NCI-H226 (cell line): ENCODE results near the gene TSPAN14.

Experiments
- DNase-seq: peaks from one replicate; pipeline ENCODE4 v3.0.0-alpha.2; 2015

Gene TSPAN14

GRCh38 chr10:80425901-80426300 is 28.2 kb upstream of the TSPAN14 start:
- DNase-seq: no peak

- no peak for DNase-seq
These were observed 26.6 kb upstream of the TSPAN14 start for GRCh38 chr10:80427541-80427940.

DNA sequence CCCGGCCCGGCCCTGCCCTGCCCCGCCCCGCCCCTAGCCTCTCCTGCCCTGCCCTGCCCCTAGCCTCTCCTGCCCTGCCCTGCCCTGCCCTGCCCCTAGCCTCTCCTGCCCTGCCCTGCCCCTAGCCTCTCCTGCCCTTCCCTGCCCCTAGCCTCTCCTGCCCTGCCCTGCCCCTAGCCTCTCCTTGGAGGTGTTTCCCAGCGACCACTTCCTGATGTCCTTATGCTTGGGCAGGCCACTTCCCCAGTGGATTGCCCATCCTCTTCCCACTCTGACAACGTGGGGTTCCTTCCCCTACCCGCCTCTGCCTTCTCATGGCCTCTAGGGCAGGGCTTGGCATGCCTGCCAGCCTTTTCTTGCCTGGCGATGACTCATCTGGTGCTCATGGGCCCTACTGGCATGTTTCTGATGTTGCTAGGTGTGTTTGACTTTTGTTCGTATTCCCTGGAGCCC is 24.6 kb upstream of the TSPAN14 start:
- peak; percentile 74 for DNase-seq

- DNase-seq: no peak
These were observed 21.0 kb upstream of the TSPAN14 start for GRCh38 chr10:80433134-80433533.

DNA sequence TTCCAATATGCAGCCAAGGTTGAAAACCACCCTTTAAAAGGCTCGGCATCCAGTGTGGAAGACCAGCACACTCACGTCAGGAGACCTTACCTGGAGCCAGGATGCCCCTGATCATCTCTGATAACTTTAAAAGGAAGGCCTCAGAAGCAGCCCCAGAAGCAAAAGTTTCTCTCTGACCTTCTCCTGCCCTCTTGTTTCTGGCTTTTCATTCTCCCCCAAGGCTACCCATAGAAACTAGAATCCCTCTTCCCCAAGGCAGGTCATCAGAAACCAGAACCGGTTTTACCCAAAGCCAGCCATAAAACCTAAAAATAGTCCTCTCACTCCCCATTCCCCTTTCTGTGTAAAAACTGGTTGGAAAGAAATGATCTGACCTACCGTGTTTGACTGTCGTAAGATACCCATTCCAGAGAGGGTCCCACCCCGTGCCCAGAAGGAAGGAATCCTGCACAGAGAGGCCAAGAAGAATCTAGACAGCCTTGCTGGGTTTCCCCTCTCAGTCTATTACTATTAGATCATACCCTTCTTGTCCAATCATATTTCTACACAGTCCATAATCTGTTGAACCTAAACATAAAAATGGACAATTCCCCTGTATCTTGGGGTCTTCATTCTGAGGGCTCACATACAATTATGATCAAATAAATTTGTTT is 17.5 kb upstream of the TSPAN14 start:
- DNase-seq: no peak

- DNase-seq: no peak
These were observed 16.9 kb upstream of the TSPAN14 start for GRCh38 chr10:80437227-80437626.

- DNase-seq: no peak
These were observed 12.3 kb upstream of the TSPAN14 start for GRCh38 chr10:80441831-80442230.

- DNase-seq: no peak
These were observed 11.2 kb upstream of the TSPAN14 start for GRCh38 chr10:80442879-80443278.

DNA sequence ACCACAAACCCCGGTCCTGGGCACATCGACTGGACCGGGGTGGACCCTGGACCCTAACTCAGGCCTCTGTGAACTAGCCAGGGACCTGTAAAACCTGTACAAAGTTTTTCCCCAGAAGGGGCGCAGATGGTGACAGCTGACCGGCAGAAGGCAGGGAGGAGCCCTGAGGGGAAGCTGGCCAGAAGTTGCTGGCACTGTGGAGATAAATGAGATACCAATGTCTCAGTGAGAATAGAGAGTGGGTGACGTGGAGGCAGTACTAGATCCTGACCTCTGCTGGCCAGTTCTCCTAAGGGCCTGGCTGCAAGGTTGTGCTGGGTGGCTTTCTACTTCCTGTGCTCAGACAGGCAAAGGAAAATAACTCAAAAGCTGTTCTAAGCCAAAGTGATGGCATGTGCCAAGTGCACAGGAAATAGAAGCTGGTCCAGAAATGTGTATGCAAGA is 10.6 kb upstream of the TSPAN14 start:
- DNase-seq: peak; percentile 46

DNA sequence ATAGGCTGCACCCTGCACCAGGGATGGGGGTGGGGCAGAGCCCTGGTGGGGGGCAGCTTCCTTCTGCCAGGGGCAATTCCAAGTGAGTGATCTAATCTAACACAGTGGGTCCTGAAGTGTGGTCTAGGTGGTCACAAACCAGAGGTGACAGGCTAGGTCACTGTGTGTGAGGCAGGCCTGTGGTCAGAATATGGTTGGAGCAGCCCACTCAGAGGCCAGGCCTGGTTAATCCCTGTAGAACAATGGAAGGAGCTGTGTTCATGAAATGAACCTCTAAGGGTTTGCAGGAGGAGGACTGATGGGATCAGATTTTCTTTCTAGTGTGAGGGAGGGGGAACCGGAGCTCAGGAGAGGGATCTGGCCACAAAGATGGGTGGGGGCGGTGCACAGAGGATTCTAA is 10.0 kb upstream of the TSPAN14 start:
- DNase-seq: no peak

GRCh38 chr10:80444646-80445319 is 9.3 kb upstream of the TSPAN14 start:
- peak; percentile 69 for DNase-seq

- DNase-seq: no peak
These were observed 6.5 kb upstream of the TSPAN14 start for GRCh38 chr10:80447436-80448190.

- DNase-seq: no peak
These were observed 5.7 kb upstream of the TSPAN14 start for GRCh38 chr10:80448209-80448942.

DNA sequence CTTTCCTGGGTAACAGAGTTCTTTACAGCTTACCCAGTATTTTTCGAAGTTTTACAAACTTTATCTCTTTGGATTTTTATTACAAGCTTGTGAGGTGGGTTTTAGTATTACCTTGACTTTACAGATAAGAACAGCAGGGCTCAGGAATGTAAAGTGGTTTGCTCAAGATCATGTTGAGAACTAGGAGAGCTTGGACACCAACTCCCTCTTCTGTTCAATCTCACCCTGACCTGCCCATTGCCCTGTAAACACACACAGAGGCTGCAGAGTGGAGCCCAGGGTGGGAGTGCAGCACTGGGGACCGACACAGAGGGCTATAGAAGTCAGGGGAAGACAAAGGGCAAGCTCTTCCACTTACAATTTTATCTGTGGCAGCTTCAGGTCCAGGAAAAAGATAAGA is 4.6 kb upstream of the TSPAN14 start:
- DNase-seq: no peak

DNA sequence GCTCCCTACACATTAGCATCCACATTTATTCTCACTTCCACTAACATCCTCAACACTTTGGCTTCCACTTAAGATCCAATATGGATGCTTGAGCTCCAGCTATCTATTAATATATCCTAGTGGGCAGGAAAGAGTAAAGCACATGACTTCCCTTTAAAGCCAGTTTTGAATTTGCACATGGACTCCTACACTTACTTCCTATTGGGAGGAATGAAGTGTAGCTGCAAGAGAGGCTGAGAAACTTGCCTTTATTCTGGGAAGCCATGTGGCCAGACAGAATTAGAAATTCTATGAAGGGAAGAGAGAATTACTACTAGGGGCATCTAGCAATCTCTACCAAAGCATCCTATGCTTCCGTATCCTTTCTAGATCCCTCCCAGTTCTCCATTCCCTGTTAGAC is 3.0 kb upstream of the TSPAN14 start:
- DNase-seq: no peak

- no peak for DNase-seq
These were observed 2.0 kb upstream of the TSPAN14 start for GRCh38 chr10:80452069-80452468.

DNA sequence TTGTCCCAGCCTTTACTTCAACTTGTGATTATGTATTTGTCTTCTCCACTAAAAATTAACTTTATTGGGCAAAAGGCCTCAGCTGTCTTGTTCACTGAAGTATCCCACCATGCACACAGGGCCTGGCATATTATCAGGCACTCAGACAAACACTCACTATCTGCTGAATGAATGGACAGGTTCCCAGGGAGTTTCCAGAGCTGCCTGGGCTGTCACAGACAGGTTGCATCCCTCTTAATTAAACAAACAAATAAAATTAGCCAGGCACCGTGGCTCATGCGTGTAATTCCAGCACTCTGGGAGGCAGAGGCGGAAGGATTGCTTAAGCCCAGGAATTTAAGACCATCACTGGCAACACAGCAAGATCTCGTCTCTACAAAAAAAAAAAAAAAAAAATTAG is 1.5 kb upstream of the TSPAN14 start:
- DNase-seq: no peak

DNA sequence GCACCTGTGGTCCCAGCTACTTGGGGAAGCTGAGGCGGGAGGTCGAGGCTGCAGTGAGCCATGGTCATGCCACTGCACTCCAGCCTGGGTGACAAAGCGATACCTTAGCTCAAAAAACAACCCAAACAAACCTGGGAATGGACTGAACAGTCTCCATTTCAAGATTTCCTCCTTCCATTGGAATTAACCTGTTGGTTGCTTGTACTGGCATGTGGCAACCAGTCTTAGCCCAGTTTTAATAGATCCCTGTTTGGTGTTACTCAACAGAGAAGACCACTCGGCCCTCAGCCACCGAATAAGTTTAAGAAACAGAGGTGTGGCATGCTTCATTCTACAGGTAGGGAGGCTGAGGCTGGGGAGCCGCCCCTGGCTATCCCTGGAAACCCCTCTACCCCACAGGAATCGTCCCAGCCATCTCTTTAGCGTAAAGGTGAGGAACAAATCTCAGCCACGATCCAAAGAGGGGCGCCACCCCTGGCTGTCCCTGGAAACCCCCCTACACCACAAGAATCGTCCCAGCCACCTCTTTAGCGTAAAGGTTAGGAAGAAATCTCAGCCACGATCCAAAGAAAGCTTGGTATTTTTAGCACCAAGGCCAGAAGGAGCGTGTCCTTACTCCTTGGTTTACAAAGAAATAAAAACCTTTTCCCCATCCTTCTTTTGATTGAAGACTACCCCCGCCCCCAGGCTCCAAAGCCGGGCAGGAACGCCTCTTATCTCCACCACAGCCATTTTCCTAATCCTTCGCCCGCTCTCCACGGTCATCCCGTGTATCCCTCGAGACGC is 861 bp upstream of the TSPAN14 start:
- no peak for DNase-seq

DNA sequence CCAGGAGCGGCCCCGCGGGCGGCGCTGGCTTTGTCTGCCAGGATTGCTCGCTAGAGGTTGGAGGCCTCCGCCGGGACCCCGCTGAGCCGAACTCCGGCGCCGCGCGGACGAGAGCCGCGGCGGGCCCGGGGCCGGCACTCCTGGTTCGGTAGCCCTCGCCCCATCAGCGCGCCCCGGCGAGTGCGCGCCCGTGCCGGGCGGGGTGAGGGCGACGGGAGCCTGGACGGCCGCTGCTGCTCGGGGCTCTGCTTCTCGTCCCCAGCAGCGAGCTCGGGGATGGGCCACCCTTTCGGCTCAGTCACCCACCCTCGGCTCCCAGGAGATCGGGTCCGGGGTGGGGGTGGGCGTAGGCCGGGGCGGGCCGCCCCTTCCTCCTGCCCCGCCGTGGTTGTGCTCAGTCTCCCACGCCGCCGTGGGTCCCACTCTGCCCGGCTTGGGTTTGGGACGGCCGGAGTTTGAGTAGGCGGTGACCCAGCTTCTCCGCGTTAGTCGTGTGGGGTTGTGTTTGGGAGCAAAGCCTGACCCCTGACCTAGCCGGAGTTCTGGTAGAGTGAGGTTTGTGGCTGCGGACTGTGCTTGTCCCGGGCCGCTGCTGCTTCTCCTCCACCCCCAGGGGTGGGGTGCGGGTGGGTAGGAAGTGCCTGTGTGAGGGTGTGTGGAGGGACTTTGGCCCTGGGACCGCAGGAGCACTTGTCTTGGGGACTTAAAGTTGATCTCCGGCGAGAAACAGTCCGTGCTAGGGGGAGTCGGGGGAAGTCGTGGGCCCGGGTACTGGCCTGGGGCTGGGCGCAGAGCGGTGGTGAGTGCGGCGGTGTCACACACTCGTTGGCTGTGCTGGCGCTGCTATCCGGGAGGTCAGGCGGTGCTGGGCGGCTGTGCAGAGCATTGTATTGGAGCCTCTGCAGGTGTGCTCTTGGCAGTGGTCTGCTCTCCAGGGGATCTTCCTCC is 677 bp downstream of the TSPAN14 start:
- no peak for DNase-seq

DNA sequence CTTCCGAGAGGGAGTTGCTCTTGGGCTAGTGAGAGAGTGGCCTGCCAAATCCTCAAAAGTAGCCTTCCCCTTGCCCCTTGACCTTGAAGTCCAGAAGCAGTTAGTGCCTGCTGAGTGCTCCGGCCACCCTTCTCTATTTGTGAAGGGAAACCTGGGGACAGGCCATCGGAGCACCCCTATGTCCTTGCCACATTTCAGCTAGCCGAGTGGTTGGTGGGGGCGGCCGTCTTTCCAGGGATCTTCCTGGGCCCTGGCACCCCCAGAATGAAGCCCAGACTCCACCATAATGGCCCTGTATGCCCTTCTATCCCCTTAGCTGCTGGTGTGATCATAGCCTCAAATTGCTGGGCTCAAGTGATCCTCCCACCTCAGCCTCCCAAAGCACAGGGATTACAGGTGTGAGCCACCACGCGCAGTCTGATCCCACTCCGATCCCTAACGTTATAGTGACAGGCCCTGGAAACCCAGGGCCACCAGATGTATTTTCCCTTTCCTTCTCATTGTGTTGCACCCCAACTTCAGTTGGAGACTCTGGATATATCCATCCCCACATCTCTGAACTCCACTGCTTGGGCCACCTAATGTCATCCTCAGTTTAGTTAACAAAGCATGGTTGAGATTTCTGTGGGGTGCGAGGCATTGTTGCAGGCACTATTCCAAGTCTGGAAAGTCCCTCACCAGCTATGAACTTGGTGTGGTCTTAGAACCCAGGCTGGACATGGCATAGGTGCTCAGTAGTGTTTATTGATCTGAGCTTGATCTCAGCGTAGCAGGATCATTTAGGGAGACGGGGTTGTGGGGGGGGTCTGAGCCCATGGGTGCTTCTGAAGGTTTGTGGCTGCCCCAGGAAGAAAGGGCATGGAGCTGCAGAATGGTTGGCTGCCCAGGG is 1.6 kb downstream of the TSPAN14 start:
- no peak for DNase-seq
